Thoracic aorta (tissue), 2 donors: Measurements from ENCODE around the gene OTX2. TPM values are rescaled to one million over a fixed set of nuclear protein-coding genes. Genes with fewer than 3 reads are reported as not detected.
A peak's percentile ranks its signal among the peaks of the same experiment; 100 is the strongest.

ENCODE experiments used
- ATAC-seq: fragments of 150-250 bp; one replicate; pipeline ENCODE4 v1.8.0; 2017; ENCODE audit warnings: low read depth; ENCODE audit not compliant: insufficient number of reproducible peaks, low FRiP score
- DNase-seq: peaks from one replicate; pipeline ENCODE4 v3.0.0-alpha.2; 2020; ENCODE audit warnings: low spot score
- H3K27ac ChIP-seq, 2 donors: fragments of 200-600 bp; sonication (generic); 1 replicate in 1 of 2; 2 replicates in 1 of 2; pipeline ENCODE4 v1.5.1; 2016; ENCODE audit warnings: mild to moderate bottlenecking in 2 of 2, moderate library complexity in 2 of 2
- H3K27me3 ChIP-seq: fragments of 200-600 bp; sonication (generic); replicated peaks from 2 replicates; pipeline ENCODE4 v1.6.0; 2016; ENCODE audit warnings: mild to moderate bottlenecking; ENCODE audit not compliant: insufficient read depth
- H3K36me3 ChIP-seq: fragments of 200-600 bp; sonication (generic); one replicate; pipeline ENCODE4 v1.5.1; 2016
- H3K4me1 ChIP-seq, 2 donors: fragments of 200-600 bp; sonication (generic); 1 replicate in 1 of 2; 2 replicates in 1 of 2; pipeline versions ENCODE4 v1.5.1 to v1.6.0; 2016; ENCODE audit warnings: low read depth in 2 of 2, mild to moderate bottlenecking in 1 of 2; ENCODE audit not compliant: control insufficient read depth in 1 of 2
- H3K4me3 ChIP-seq: fragments of 200-600 bp; sonication (generic); 2 replicates; pipeline ENCODE4 v1.5.1; 2016; ENCODE audit warnings: mild to moderate bottlenecking
- H3K9me3 ChIP-seq: fragments of 200-600 bp; sonication (generic); 2 replicates; pipeline ENCODE4 v1.5.1; 2016
- total RNA-seq, 2 donors: library from RNA; depleted of rRNA; stranded (reverse); fragments of >200 nt; gene quantifications; one replicate each; pipeline versions ENCODE4 v1.1.0 to v1.2.3, GENCODE V29; 2016
- TF ChIP-seq, protein P1 (sequence below): fragments of 200-600 bp; sonication (generic); IDR thresholded peaks from one replicate; pipeline ENCODE4 v1.5.1; 2019; ENCODE audit warnings: antibody characterized with exemption

Gene OTX2
- not detected for total RNA-seq

DNA sequence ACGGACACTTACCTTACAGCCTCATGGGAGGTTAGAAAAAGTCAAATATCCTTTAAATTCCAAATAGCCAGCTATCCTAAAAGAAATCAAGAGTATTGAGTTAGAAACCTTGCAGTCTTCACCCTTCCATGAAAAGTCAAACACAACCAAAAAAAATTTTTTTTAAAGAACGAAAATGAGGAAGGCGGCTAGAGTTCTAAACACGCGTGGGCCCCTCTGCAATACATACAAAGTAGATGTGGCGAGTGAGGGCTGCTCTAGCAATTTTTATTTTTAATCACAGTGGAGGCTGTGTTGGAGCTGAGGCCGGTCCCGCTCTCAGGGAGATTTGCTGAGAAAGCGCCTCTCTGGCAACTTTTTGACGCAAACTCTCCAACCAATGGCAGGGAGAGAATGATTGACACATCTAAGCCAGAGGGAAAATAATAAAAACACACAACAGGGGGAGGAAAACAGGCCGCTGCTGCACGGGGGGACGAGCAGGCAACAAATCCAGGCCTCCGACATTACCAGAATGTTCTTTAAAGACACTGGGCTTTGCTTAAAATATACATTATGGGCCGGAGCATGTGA is at the start of gene OTX2:
OTX2 (minus strand) TSS at position 333 of the 573 bp plus-strand sequence. CDS start 5,023 bp downstream, outside the sequence.
- DNase-seq (no peak), ATAC-seq (no peak)
- TF ChIP-seq, protein P1, sequence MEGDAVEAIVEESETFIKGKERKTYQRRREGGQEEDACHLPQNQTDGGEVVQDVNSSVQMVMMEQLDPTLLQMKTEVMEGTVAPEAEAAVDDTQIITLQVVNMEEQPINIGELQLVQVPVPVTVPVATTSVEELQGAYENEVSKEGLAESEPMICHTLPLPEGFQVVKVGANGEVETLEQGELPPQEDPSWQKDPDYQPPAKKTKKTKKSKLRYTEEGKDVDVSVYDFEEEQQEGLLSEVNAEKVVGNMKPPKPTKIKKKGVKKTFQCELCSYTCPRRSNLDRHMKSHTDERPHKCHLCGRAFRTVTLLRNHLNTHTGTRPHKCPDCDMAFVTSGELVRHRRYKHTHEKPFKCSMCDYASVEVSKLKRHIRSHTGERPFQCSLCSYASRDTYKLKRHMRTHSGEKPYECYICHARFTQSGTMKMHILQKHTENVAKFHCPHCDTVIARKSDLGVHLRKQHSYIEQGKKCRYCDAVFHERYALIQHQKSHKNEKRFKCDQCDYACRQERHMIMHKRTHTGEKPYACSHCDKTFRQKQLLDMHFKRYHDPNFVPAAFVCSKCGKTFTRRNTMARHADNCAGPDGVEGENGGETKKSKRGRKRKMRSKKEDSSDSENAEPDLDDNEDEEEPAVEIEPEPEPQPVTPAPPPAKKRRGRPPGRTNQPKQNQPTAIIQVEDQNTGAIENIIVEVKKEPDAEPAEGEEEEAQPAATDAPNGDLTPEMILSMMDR = no peak
- Histone ChIP-seq H3K4me3 (peak within 1 kb of the TSS; percentile 51), H3K27ac (no peak within 1 kb of the TSS), H3K36me3 (no peaks in the 10 kb centered on the region), H3K4me1 (peaks cover 11 to 18% of the 10 kb centered on the region in 2 donors), H3K9me3 (no peaks in the 10 kb centered on the region), H3K27me3 (peaks cover 26% of the 10 kb centered on the region)

DNA sequence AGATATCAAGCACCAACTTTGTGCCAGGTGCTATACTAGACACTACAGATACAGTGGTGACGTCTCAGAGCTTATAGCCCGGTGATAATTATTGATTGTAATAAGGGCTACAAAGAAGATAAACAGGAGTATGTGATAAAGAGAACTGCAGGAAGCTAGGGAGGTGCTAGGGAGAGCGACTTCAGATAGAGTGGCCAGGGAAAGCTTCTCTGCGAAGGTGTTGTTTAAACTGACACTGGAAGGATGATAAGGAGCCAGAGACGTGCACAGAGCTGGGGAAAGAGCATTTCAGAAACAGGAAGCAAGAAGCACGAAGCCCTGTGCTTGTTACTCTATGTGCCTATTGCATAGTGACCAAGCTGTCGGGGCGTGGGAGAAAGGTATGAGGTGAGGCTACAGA is 48.1 kb upstream of the OTX2 start:
- Histone ChIP-seq H3K36me3 (no peaks in the 10 kb centered on the region), H3K27ac (no peak overlapping the region), H3K4me3 (no peak overlapping the region), H3K27me3 (no peaks in the 10 kb centered on the region), H3K4me1 (no peaks in the 10 kb centered on the region), H3K9me3 (no peaks in the 10 kb centered on the region)
- no peak for ATAC-seq
- DNase-seq = no peak
- TF ChIP-seq, protein P1 = no peak

DNA sequence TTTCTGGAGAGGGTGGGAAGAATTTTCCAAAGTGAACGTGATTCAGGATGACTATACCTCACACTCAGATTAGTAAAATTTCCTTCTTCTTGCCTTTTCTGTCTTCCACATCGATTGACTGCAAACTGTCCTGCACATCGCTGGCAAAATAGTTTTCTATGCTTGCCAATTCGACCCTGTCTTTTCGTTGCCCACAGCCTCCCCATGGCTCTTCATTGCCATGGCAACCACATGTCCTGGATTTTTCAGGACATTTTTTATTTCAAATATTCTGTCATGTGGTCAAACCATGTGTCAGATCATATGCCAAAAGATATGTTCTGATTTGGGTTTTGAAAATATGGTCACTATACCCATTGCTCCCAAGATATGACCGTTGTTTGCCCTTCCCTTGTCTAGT is 46.9 kb upstream of the OTX2 start:
- no peaks in the 10 kb centered on the region for H3K4me1 ChIP-seq
- no peak overlapping the region for H3K27ac ChIP-seq
- no peaks in the 10 kb centered on the region for H3K27me3 ChIP-seq
- H3K9me3 ChIP-seq = no peaks in the 10 kb centered on the region
- TF ChIP-seq, protein P1 = no peak
- H3K36me3 ChIP-seq = no peaks in the 10 kb centered on the region
- ATAC-seq (no peak), DNase-seq (no peak)
- H3K4me3 ChIP-seq = no peak overlapping the region

DNA sequence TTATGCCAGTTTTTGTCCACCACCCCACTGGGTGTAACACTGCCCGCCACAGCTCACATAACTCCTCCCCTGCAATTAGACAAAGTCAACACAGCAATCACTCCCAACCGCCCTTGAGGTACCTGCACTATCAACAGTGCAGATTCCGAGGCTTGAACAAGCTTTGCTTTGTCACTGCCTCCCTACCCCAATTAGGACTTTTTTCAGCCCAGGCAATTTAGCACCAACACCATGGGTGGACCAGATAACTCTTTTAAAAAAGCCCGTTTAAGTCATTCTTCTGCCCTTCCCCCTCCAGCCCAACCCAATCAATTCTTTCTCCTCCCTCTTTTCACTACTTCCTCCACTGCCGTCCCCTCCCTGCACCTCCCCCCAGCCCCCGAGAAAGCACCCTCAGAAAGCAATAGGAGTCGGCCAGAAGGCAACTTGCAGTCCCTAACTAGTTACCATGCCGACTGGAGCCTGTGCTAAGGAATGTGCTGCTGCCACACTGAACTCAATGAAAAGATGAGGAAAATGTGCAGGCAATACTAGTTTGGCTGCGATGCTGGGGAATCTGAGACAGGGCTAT is 45.7 kb upstream of the OTX2 start:
- Histone ChIP-seq H3K27ac (no peak overlapping the region), H3K4me3 (no peak overlapping the region), H3K9me3 (no peaks in the 10 kb centered on the region), H3K27me3 (no peaks in the 10 kb centered on the region), H3K36me3 (no peaks in the 10 kb centered on the region), H3K4me1 (no peaks in the 10 kb centered on the region)
- no peak for DNase-seq
- TF ChIP-seq, protein P1 = no peak
- no peak for ATAC-seq

DNA sequence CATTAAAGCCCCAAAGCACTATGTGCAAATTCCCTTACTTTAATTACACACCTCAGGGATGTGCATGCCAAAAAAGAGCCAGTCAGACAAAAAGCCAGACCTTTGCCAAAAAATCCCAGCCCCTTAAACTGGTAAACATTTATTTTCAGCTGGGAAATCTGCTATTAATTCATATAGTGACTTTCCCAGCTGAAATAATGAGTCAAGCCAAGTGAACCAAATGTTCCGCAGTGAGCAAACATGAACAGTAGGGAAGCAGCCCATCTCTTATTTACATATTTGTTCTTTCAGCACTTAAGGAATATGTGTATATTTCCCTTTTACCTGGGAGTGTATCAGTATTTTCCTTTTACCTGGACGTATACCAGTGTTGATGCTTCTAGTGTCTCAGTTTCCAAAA is 44.0 kb upstream of the OTX2 start:
- no peaks in the 10 kb centered on the region for H3K27me3 ChIP-seq

More for the DNA sequence above, 44.0 kb upstream of the OTX2 start:
- H3K36me3 ChIP-seq = no peaks in the 10 kb centered on the region
- no peaks in the 10 kb centered on the region for H3K4me1 ChIP-seq
- DNase-seq = no peak
- no peaks in the 10 kb centered on the region for H3K9me3 ChIP-seq
- TF ChIP-seq, protein P1 = no peak
- ATAC-seq = no peak
- H3K4me3 ChIP-seq = no peak overlapping the region
- no peak overlapping the region for H3K27ac ChIP-seq
